T follicular helper cell (primary cell): ENCODE measurements around the gene ABHD10.
"Not testable (repeated sequence)": the region's sequence is repeated elsewhere in the genome, so short reads cannot be mapped to it uniquely, and the experiment has no call there.

ENCODE experiments used
- DNase-seq: peaks from one replicate; pipeline ENCODE4 v3.0.0-alpha.2; 2020; ENCODE audit warnings: low read depth

ABHD10 gene

DNA sequence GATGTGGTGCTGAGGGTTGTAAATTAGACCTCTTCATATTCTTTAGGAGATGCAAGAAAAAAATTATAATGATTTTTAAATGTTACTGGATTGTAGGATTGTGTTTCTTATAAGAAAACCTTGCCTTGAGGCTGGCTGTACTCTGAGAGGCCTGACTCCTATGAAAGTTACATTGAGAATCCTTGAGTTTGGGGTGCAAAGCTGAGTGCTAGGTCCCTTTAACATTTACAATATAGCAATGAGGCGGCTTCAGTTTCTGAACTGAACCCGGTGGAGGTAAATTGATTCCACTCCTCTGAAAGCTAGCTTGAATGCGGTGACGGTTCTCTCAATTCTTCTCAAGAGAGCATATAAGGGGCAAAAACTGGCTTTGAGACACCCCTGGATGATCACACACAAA lies 55.6 kb downstream of the ABHD10 start, which contains the start of gene TMPRSS7:
TMPRSS7 (plus strand) TSS at position 301 of the 400 bp plus-strand sequence. CDS start 110 bp downstream, outside the sequence.
- DNase-seq = no peak

GRCh38 chr3:112035241-112035640 lies 56.4 kb downstream of the ABHD10 start:
- DNase-seq = no peak

DNA sequence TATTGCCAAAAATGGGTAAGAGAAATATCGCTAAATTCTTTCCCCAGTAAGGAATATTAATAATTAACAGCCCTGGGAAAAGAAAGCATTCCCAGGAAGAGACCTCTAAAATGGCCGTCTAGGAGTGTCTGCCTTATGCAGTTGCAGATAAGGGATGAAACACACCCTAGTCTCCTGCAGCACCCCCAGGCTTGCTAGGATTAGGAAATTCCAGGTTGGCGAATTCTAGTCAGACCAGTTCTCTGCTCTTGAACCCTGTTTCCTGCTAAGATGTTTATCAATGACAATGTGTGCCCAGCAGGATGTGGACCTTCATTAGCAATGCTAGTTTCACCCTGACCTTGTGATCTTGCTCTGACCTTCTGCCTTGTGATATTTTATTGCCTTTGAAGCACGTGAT lies 58.4 kb downstream of the ABHD10 start:
- not testable (repeated sequence) for DNase-seq

DNA sequence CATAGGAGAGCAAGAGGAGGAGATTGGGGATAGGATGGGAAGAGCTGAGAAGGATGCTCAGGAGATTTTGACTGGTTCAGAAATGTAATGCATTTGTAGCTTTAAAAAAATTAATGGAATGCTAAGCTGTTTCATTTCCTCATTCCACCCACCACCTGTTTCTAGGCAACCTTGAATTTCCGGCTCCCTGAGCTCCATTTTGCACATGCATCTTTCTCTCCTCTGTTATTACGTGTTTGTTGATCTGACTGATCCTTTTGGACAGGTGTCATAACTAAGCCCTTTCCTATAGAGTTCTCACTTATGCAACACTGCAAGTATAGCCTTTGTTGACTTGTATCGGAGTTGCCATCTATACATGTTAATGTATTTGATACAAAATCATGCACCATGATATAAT lies 60.0 kb downstream of the ABHD10 start:
- no peak for DNase-seq

DNA sequence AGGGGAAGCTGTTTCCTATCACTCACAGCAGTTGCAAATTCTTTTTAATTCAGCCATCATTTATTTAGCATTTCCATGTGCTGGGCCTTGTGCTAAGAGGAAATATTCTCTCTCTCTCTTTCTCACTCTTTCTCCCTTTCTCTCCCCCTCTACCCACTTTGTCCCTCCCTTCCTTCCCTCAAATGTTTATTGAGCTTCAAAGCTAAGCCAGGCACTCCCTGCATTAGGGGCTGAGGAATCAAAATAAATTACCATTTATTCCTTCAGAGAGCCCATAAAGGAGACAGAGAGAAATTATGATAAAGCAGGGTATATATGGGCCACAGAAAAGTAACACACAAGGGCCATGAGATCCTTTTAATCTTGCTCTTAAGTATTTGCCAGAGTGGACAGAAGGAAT lies 62.5 kb downstream of the ABHD10 start:
- DNase-seq = no peak

DNA sequence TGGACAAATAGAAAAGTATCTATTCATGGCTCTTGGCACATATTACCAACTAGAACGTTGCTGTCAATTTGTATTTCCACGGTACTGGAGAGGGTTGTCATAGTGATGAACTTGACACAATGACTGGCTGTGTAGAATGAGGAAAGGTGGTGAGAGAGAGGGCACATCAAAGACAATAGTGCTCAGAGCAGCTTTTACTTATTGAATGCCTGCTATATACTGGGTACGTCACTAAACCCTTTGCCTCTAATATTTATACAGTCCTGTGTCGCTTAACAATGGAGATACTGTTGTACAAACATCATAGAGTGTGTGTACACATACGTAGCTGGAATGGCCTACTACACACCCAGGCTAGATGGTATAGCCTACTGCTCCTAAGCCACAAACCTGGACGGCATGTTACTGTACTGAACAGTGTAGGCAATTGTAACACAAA lies 64.0 kb downstream of the ABHD10 start:
- DNase-seq = no peak
